Endothelial cell of umbilical vein (primary cell): ENCODE data around the gene FAM131C. TPM values are rescaled to one million over a fixed set of nuclear protein-coding genes. Genes with fewer than 3 reads are reported as not detected.

Experiments
- BruUV-seq: library from RNA; stranded (reverse); fragments of 400-500 nt; replicated peaks from 2 replicates; lab custom pipeline; 2021; lab: Mats Ljungman, UMichigan
- CTCF ChIA-PET: fragments of 300-600, 350-600 bp; sonication (Branson Sonifier 250); formaldehyde crosslinking; loops from one replicate; lab custom pipeline; 2021; ENCODE audit warnings: antibody characterized with exemption, inconsistent platforms; lab: Charles Lee
- POLR2A ChIA-PET: fragments of 300-600, 350-600 bp; sonication (Branson Sonifier 250); formaldehyde crosslinking; loops from one replicate; lab custom pipeline; 2021; ENCODE audit warnings: antibody characterized with exemption, inconsistent platforms; lab: Charles Lee
- DNase-seq: peaks from one replicate; pipeline ENCODE4 v3.0.0-alpha.2; 2011; ENCODE audit warnings: low read depth, low spot score
- FAIRE-seq: peaks from 2 replicates; lab custom pipeline; 2011; peaks lifted over from hg19 to GRCh38; lab: Jason Lieb, UNC
- H2AFZ ChIP-seq: 2 replicates; pipeline ENCODE4 v1.6.0; 2012; ENCODE audit warnings: low read depth, low read length, control low read depth, inconsistent platforms
- H3K27ac ChIP-seq: 2 replicates; pipeline ENCODE4 v1.5.1; 2011; ENCODE audit warnings: low read depth, mild to moderate bottlenecking, control low read depth, low read length, moderate library complexity; ENCODE audit not compliant: insufficient read depth
- H3K27me3 ChIP-seq, 2 experiments: 2 replicates each; pipeline versions ENCODE4 v1.6.0 to v1.6.1; 2011; ENCODE audit warnings: low read length in 2 of 2, mixed read lengths in 1 of 2; ENCODE audit not compliant: control insufficient read depth in 2 of 2, insufficient read depth in 2 of 2
- H3K36me3 ChIP-seq, 2 experiments: 2 replicates in 1 of 2; 3 replicates in 1 of 2; pipeline ENCODE4 v1.5.1; 2011; ENCODE audit warnings: low read length in 2 of 2, mild to moderate bottlenecking in 1 of 2, moderate library complexity in 1 of 2; ENCODE audit not compliant: control insufficient read depth in 2 of 2, insufficient read depth in 2 of 2; ENCODE audit errors: extremely low read depth in 1 of 2
- H3K4me1 ChIP-seq: 3 replicates; pipeline ENCODE4 v1.5.1; 2011; ENCODE audit warnings: mild to moderate bottlenecking, low read length; ENCODE audit not compliant: control insufficient read depth, insufficient read depth; ENCODE audit errors: extremely low read depth
- H3K4me2 ChIP-seq: 2 replicates; pipeline ENCODE4 v1.6.1; 2011; ENCODE audit warnings: low read length, control low read depth, mixed read lengths; ENCODE audit not compliant: insufficient read depth
- H3K4me3 ChIP-seq, 3 experiments: fragments of 200-600 bp in 1 of 3; sonication (generic), shearing (Covaris generic) in 1 of 3; replicated peaks in 1 of 3; 2 replicates each; pipeline ENCODE4 v1.5.1; 2011 to 2016; ENCODE audit warnings: control low read depth in 3 of 3, low read length in 3 of 3, mild to moderate bottlenecking in 2 of 3, inconsistent platforms in 1 of 3, low read depth in 1 of 3, moderate library complexity in 1 of 3; ENCODE audit not compliant: insufficient read depth in 1 of 3
- H3K79me2 ChIP-seq: 2 replicates; pipeline ENCODE4 v1.6.0; 2012; ENCODE audit warnings: low read length, inconsistent platforms; ENCODE audit not compliant: control insufficient read depth, insufficient read depth
- H3K9ac ChIP-seq: replicated peaks from 2 replicates; pipeline ENCODE3; 2011; ENCODE audit warnings: low read length, control low read depth; ENCODE audit not compliant: insufficient read depth; ENCODE audit errors: extremely low read depth
- H3K9me1 ChIP-seq: replicated peaks from 3 replicates; pipeline ENCODE4 v1.6.0; 2011; ENCODE audit warnings: mild to moderate bottlenecking, low read length; ENCODE audit not compliant: control insufficient read depth, insufficient read depth; ENCODE audit errors: extremely low read depth
- H3K9me3 ChIP-seq: replicated peaks from 2 replicates; pipeline ENCODE4 v1.5.1; 2012; ENCODE audit warnings: low read length, inconsistent platforms; ENCODE audit not compliant: control insufficient read depth, insufficient read depth
- H4K20me1 ChIP-seq: replicated peaks from 2 replicates; pipeline ENCODE3; 2011; ENCODE audit warnings: mild to moderate bottlenecking, low read length; ENCODE audit not compliant: control insufficient read depth, insufficient read depth; ENCODE audit errors: extremely low read depth
- CTCF ChIP-seq, 2 donors: IDR thresholded peaks; 1 replicate in 1 of 2; 2 replicates in 1 of 2; pipeline ENCODE4 v1.5.1; 2011; ENCODE audit warnings: low read length in 2 of 2, mild to moderate bottlenecking in 2 of 2, moderate library complexity in 2 of 2, control low read depth in 1 of 2, inconsistent platforms in 1 of 2, low read depth in 1 of 2; ENCODE audit not compliant: insufficient read depth in 1 of 2; ENCODE audit errors: extremely low read depth in 1 of 2
- FOS ChIP-seq: IDR thresholded peaks from 2 replicates; pipeline ENCODE4 v1.6.1; 2011; ENCODE audit warnings: mild to moderate bottlenecking, low read length, moderate library complexity, borderline replicate concordance; ENCODE audit not compliant: insufficient read depth
- GATA2 ChIP-seq: IDR thresholded peaks from 2 replicates; pipeline ENCODE4 v1.7.0; 2011; ENCODE audit warnings: low read depth, mild to moderate bottlenecking, moderate library complexity, mixed read lengths, low read length; ENCODE audit not compliant: insufficient read length, insufficient read depth
- JUN ChIP-seq: IDR thresholded peaks from 2 replicates; pipeline ENCODE4 v1.6.1; 2011; ENCODE audit warnings: borderline replicate concordance, low read depth; ENCODE audit not compliant: insufficient read length, insufficient read depth
- MYC ChIP-seq: IDR thresholded peaks from one replicate; pipeline ENCODE4 v1.6.1; 2011; ENCODE audit warnings: mild to moderate bottlenecking, low read depth, low read length
- POLR2A ChIP-seq: IDR thresholded peaks from 2 replicates; pipeline ENCODE4 v1.6.1; 2012; ENCODE audit warnings: low read depth, mild to moderate bottlenecking, control low read depth, low read length
- POLR2AphosphoS5 ChIP-seq: IDR thresholded peaks from 2 replicates; pipeline ENCODE4 v1.6.1; 2012; ENCODE audit warnings: low read depth, mild to moderate bottlenecking, control low read depth, low read length, moderate library complexity; ENCODE audit not compliant: insufficient read depth
- dilution Hi-C: fragments of 300-500 bp; cut with MboI; formaldehyde crosslinking; loops from one replicate; pipeline ENCODE4 v1.15.0; 2019; ENCODE audit warnings: low sequenced_read_pairs; ENCODE audit not compliant: extremely low pct_ligation_motif_present
- intact Hi-C: fragments of 100-400 bp; cut with micrococcal nuclease; formaldehyde crosslinking; loops from one replicate; pipeline ENCODE4 v1.10.0; 2022
- polyA plus RNA-seq, 4 experiments: library from polyadenylated mRNA; depleted of rRNA in 3 of 4; stranded (reverse) in 3 of 4; unstranded in 1 of 4; fragments of >200 nt; gene quantifications; 2 replicates each; pipeline versions ENCODE4 v1.2.1 to v1.2.3, GENCODE V29; 2011 to 2012; ENCODE audit warnings: missing spikeins in 1 of 4
- total RNA-seq: library from RNA; stranded (reverse); gene quantifications from 2 replicates; pipeline ENCODE4 v1.2.3, GENCODE V29; 2021

The FAM131C gene
- total and polyA plus RNA-seq, 2 donors (not counting 3 experiments of a cell fraction or from before 2014, with no cell fraction given): 0.23 TPM; not detected in 1

DNA sequence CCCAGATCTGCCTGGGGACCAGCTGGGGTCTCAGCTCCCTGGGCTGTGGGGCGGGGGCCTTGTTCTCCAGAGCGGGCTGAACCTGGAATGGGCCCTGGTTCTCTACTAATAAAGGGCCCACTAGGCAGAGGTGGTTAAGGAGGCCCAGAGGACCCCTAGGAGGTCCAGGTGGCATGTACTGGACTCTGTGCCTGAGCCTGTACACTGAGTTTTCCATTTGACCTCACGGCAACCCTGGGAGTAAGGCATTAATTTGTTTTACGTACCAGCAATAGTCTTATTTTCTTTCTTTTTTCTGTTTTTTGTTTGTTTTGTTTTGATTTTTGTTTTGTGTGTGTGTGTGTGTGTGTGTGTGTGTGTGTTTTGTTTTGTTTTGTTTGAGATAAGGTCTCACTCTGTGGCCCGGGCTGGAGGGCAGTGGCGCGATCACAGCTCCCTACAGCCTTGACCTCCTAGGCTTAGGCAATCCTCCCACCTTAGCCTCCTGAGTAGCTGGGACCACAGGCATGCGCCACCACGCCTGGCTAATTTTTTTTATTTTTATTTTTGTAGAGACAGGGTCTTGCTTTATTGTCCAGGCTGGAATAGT lies 19.6 kb upstream of the FAM131C start:
- no peak overlapping the region for H2AFZ ChIP-seq
- H3K4me1 ChIP-seq: no peaks in the 10 kb centered on the region
- H3K36me3 ChIP-seq: no peaks in the 10 kb centered on the region
- BruUV-seq: no TSS peak
- TF ChIP-seq JUN: no peak
- TF ChIP-seq FOS: no peak
- no peak for TF ChIP-seq POLR2A
- TF ChIP-seq MYC: no peak
- no peak for TF ChIP-seq GATA2
- no peak for TF ChIP-seq POLR2AphosphoS5
- H3K9me3 ChIP-seq: no peaks in the 10 kb centered on the region
- dilution Hi-C loops (no loop called here), intact Hi-C loops (no loop called here)
- H3K4me3 ChIP-seq: no peak overlapping the region
- peaks cover 0 to 5% of the 10 kb centered on the region in 2 experiments for H3K27me3 ChIP-seq
- H3K9ac ChIP-seq: no peak overlapping the region
- no peaks in the 10 kb centered on the region for H3K79me2 ChIP-seq
- no peak overlapping the region for H3K27ac ChIP-seq
- ChIA-PET CTCF (interaction anchor here (0.9 to 2.1 kb wide), 3 partner anchors 10 to 26 kb away, joined by 3 to 16 read pairs (median 10); no protein-coding TSS in a partner anchor), POLR2A (no interaction called here)
- no peak overlapping the region for H3K4me2 ChIP-seq
- no peaks in the 10 kb centered on the region for H3K9me1 ChIP-seq
- FAIRE-seq (no peak), DNase-seq (no peak)
- H4K20me1 ChIP-seq: no peaks in the 10 kb centered on the region

DNA sequence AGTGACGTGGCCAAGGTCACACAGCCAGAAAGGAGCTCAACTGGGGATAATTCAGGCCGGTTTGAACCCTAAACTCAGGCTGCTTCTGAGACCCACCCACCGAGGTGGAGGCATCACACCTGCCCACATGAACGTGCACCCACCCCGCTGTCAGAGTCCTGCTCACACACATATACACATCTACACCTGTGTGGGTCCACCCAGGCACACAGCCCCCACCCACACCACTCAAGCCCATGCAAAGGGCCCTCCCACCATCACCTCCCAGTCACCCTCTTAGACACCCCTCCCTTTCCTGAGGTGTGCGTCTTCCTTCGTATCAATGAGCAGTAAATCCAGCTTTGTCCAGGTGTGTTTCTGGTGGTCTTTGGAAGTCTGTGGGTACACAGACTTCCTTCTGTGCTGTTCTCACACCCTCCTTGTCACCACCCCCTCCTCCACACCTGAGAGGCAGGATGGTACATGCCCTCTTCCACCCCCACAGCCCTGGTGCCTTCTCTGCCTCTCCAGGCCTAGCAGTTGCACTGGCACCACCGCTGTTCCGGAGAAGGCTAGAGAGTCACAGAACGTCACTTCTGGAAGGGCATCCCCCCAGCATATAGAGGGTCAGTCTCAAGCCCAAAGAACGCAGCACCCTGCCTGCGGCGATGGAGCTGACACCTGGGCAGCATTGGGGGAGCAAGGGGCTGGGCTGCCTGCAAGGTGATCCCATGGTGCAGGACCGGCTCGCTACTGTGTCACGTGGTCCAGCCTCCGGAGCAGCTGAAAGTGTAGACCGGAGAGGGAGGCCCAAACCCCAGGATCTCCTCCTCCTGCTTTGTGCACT lies 18.9 kb upstream of the FAM131C start:
- dilution Hi-C loops: no loop called here
- H3K36me3 ChIP-seq: no peaks in the 10 kb centered on the region
- H3K9me1 ChIP-seq: no peaks in the 10 kb centered on the region
- FAIRE-seq (no peak), DNase-seq (no peak)
- POLR2A ChIA-PET: no interaction called here
- H3K4me1 ChIP-seq: no peaks in the 10 kb centered on the region
- no peaks in the 10 kb centered on the region for H3K9me3 ChIP-seq
- no peak for TF ChIP-seq FOS
- TF ChIP-seq GATA2: no peak
- no peak for TF ChIP-seq POLR2AphosphoS5
- no peak for TF ChIP-seq MYC
- TF ChIP-seq CTCF (IDR thresholded peaks at IDR 0.05; ENCODE audit: extremely low read depth in 1 of 2, insufficient read depth in 1 of 2, low read depth in 1 of 2, low read length in 2 of 2): no peak
- H3K4me3 ChIP-seq: no peak overlapping the region
- H3K27me3 ChIP-seq: peaks cover 0 to 5% of the 10 kb centered on the region in 2 experiments
- no peak overlapping the region for H3K4me2 ChIP-seq
- no peaks in the 10 kb centered on the region for H4K20me1 ChIP-seq
- H2AFZ ChIP-seq: no peak overlapping the region
- CTCF ChIA-PET: interaction anchor here (0.6 to 2.1 kb wide), 4 partner anchors 10 to 442 kb away, joined by 3 to 10 read pairs (median 4); no protein-coding TSS in a partner anchor
- H3K79me2 ChIP-seq: no peaks in the 10 kb centered on the region
- intact Hi-C loops: no loop called here
- BruUV-seq: no TSS peak
- no peak overlapping the region for H3K9ac ChIP-seq
- H3K27ac ChIP-seq: no peak overlapping the region
